Tibial nerve (tissue), 4 donors: ENCODE measurements around the gene ACTN1.

Source experiments
- EP300 ChIP-seq, 2 donors: sonication (generic); formaldehyde crosslinking; IDR thresholded peaks; one replicate each; pipeline ENCODE4 v1.6.1; 2017; ENCODE audit warnings: antibody characterized with exemption in 2 of 2, mild to moderate bottlenecking in 1 of 2
- POLR2A ChIP-seq, 2 donors: fragments of 450-650 bp; IDR thresholded peaks; one replicate each; pipeline ENCODE4 v1.6.1; 2017; ENCODE audit warnings: antibody characterized with exemption in 2 of 2, mild to moderate bottlenecking in 2 of 2, moderate library complexity in 2 of 2
- TF ChIP-seq, protein P1 (sequence below), 5 experiments: fragments of 200-600 bp in 3 of 5; fragments of 450-650 bp in 2 of 5; sonication (generic) in 3 of 5; IDR thresholded peaks; one replicate each; pipeline ENCODE4 v1.5.1; 2016 to 2019; ENCODE audit warnings: antibody characterized with exemption in 5 of 5, mild to moderate bottlenecking in 3 of 5, moderate library complexity in 2 of 5

GRCh38 chr14:68892961-68893360 is 86.1 kb downstream of the ACTN1 start:
- TF ChIP-seq, protein P1, sequence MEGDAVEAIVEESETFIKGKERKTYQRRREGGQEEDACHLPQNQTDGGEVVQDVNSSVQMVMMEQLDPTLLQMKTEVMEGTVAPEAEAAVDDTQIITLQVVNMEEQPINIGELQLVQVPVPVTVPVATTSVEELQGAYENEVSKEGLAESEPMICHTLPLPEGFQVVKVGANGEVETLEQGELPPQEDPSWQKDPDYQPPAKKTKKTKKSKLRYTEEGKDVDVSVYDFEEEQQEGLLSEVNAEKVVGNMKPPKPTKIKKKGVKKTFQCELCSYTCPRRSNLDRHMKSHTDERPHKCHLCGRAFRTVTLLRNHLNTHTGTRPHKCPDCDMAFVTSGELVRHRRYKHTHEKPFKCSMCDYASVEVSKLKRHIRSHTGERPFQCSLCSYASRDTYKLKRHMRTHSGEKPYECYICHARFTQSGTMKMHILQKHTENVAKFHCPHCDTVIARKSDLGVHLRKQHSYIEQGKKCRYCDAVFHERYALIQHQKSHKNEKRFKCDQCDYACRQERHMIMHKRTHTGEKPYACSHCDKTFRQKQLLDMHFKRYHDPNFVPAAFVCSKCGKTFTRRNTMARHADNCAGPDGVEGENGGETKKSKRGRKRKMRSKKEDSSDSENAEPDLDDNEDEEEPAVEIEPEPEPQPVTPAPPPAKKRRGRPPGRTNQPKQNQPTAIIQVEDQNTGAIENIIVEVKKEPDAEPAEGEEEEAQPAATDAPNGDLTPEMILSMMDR (IDR thresholded peaks at IDR 0.05), result no peak
- no peak for TF ChIP-seq EP300 (IDR thresholded peaks at IDR 0.05)
- no peak for TF ChIP-seq POLR2A (IDR thresholded peaks at IDR 0.05)
